ENCODE data around the gene MSL1.
A peak's percentile ranks its signal among the peaks of the same experiment; 100 is the strongest.

Gene MSL1

GRCh38 chr17:40174514-40174913 is 52.7 kb downstream of the MSL1 start:
- DNase-seq (ENCODE audit: low read depth) = no peak

- DNase-seq (ENCODE audit: low read depth) = no peak
These were observed 54.4 kb downstream of the MSL1 start for GRCh38 chr17:40175928-40176753.

GRCh38 chr17:40176754-40177110 is 55.0 kb downstream of the MSL1 start:
- DNase-seq (ENCODE audit: low read depth) = no peak

- DNase-seq (ENCODE audit: low read depth) = peak; percentile 77
These were observed 55.6 kb downstream of the MSL1 start, which contains the start of gene RAPGEFL1 for GRCh38 chr17:40177275-40177874. Gene RAPGEFL1 (plus strand): TSS chr17:40177470. CDS start chr17:40177862, 392 bp downstream.

GRCh38 chr17:40178021-40178601 is 56.3 kb downstream of the MSL1 start:
- DNase-seq (ENCODE audit: low read depth) = no peak

- DNase-seq (ENCODE audit: low read depth) = no peak
These were observed 56.9 kb downstream of the MSL1 start for GRCh38 chr17:40178660-40179059.

GRCh38 chr17:40179923-40180659 is 58.3 kb downstream of the MSL1 start:
- DNase-seq (ENCODE audit: low read depth) = no peak

- DNase-seq (ENCODE audit: low read depth) = no peak
These were observed 58.9 kb downstream of the MSL1 start for GRCh38 chr17:40180694-40181093.

GRCh38 chr17:40181205-40181604 is 59.4 kb downstream of the MSL1 start:
- no peak for DNase-seq (ENCODE audit: low read depth)

- DNase-seq (ENCODE audit: low read depth) = no peak
These were observed 60.8 kb downstream of the MSL1 start for GRCh38 chr17:40182606-40183005.
